Activated naive CD4-positive, alpha-beta T cell treated with anti-CD3 and anti-CD28 coated beads for 36 hours (primary cell): Measurements from ENCODE around the gene PEX11B. TPM values are rescaled to one million over a fixed set of nuclear protein-coding genes. Genes with fewer than 3 reads are reported as not detected.

ENCODE experiments used
- CTCF ChIA-PET: fragments of 350-600 bp; sonication (Branson Sonifier 250); formaldehyde crosslinking; loops from one replicate; lab custom pipeline; 2021; ENCODE audit warnings: antibody characterized with exemption; lab: Charles Lee
- DNase-seq: peaks from one replicate; pipeline ENCODE4 v3.0.0-alpha.2; 2020
- H3K27ac Mint-ChIP-seq: one replicate; pipeline ENCODE4 v1.8.0; 2021; ENCODE audit warnings: mild to moderate bottlenecking, mixed read lengths
- H3K27me3 Mint-ChIP-seq: one replicate; pipeline ENCODE4 v1.8.0; 2021; ENCODE audit warnings: low read depth, mixed read lengths
- H3K36me3 Mint-ChIP-seq: one replicate; pipeline ENCODE4 v1.8.0; 2021; ENCODE audit warnings: low read depth, mixed read lengths
- H3K4me1 Mint-ChIP-seq: one replicate; pipeline ENCODE4 v1.8.0; 2021; ENCODE audit warnings: low read depth, mixed read lengths
- H3K4me3 Mint-ChIP-seq: one replicate; pipeline ENCODE4 v1.8.0; 2021; ENCODE audit warnings: mild to moderate bottlenecking, moderate library complexity, mixed read lengths
- H3K9me3 Mint-ChIP-seq: one replicate; pipeline ENCODE4 v1.8.0; 2021; ENCODE audit warnings: mixed read lengths
- intact Hi-C: fragments of 100-400 bp; cut with micrococcal nuclease; formaldehyde crosslinking; loops from one replicate; pipeline ENCODE4 v1.15.1; 2023
- total RNA-seq, 2 experiments: library from RNA; stranded (reverse); gene quantifications; one replicate each; pipeline ENCODE4 v1.2.3, GENCODE V29; 2021

Gene PEX11B
- total RNA-seq, 2 experiments from 2014 or later, result 18.0 to 19.0 TPM

GRCh38 chr1:145884675-145885074, 33.8 kb downstream of the PEX11B start:
- Mint-ChIP-seq H3K36me3 (no peaks in the 10 kb centered on the region), H3K27me3 (peaks cover 16% of the 10 kb centered on the region), H3K4me3 (peak overlapping the region; percentile 79), H3K4me1 (peaks cover 14% of the 10 kb centered on the region), H3K9me3 (no peaks in the 10 kb centered on the region), H3K27ac (no peak overlapping the region)
- CTCF ChIA-PET, result interaction anchor here (1.3 to 4.5 kb wide), 2 partner anchors 12 to 39 kb away, joined by 4 to 18 read pairs; partner anchors contain the start of gene NUDT17
- no peak for DNase-seq
- intact Hi-C loops, result loop anchor here (2.0 kb wide), 1 partner anchor 26 kb away; the partner anchor contains the start of gene PIAS3

- intact Hi-C loops, result no loop called here
- H3K4me3 Mint-ChIP-seq, result no peak overlapping the region
- peaks cover 1% of the 10 kb centered on the region for H3K4me1 Mint-ChIP-seq
These were observed 38.7 kb downstream of the PEX11B start for GRCh38 chr1:145879775-145880174.

GRCh38 chr1:145878724-145879123, 39.8 kb downstream of the PEX11B start:
- no peaks in the 10 kb centered on the region for H3K36me3 Mint-ChIP-seq
- CTCF ChIA-PET, result interaction anchor here (1.1 to 6.2 kb wide), 4 partner anchors 14 to 154 kb away, joined by 3 to 38 read pairs (median 14); partner anchors contain the start of gene NUDT17
- no peak overlapping the region for H3K4me3 Mint-ChIP-seq
- H3K27me3 Mint-ChIP-seq, result peaks cover 7% of the 10 kb centered on the region
- intact Hi-C loops, result no loop called here
- H3K9me3 Mint-ChIP-seq, result no peaks in the 10 kb centered on the region
- H3K4me1 Mint-ChIP-seq, result no peaks in the 10 kb centered on the region
- DNase-seq, result no peak
- no peak overlapping the region for H3K27ac Mint-ChIP-seq

More at GRCh38 chr1:145879775-145880174, 38.7 kb downstream of the PEX11B start:
- Mint-ChIP-seq H3K9me3 (no peaks in the 10 kb centered on the region), H3K27ac (no peak overlapping the region), H3K27me3 (peaks cover 12% of the 10 kb centered on the region), H3K36me3 (no peaks in the 10 kb centered on the region)
- no peak for DNase-seq
- CTCF ChIA-PET, result interaction anchor here (1.1 to 6.2 kb wide), 3 partner anchors 13 to 34 kb away, joined by 3 to 38 read pairs (median 23); partner anchors contain the start of gene NUDT17

GRCh38 chr1:145877923-145878486, 40.5 kb downstream of the PEX11B start:
- no peaks in the 10 kb centered on the region for H3K4me1 Mint-ChIP-seq
- no peak for DNase-seq
- no peak overlapping the region for H3K4me3 Mint-ChIP-seq
- H3K9me3 Mint-ChIP-seq, result no peaks in the 10 kb centered on the region
- intact Hi-C loops, result no loop called here
- H3K36me3 Mint-ChIP-seq, result no peaks in the 10 kb centered on the region
- peaks cover 2% of the 10 kb centered on the region for H3K27me3 Mint-ChIP-seq
- CTCF ChIA-PET, result interaction anchor here (1.5 to 6.2 kb wide), 2 partner anchors 32 to 154 kb away, joined by 4 to 38 read pairs; partner anchors contain the start of gene NUDT17
- no peak overlapping the region for H3K27ac Mint-ChIP-seq

GRCh38 chr1:145874646-145875045, 43.9 kb downstream of the PEX11B start:
- H3K4me1 Mint-ChIP-seq, result peaks cover 14% of the 10 kb centered on the region
- H3K27me3 Mint-ChIP-seq, result peaks cover 4% of the 10 kb centered on the region
- CTCF ChIA-PET, result interaction anchor here (0.8 kb wide), 1 partner anchor 137 kb away, joined by 3 read pairs; no protein-coding TSS in a partner anchor
- no peaks in the 10 kb centered on the region for H3K36me3 Mint-ChIP-seq
- H3K9me3 Mint-ChIP-seq, result no peaks in the 10 kb centered on the region
- intact Hi-C loops, result no loop called here
- H3K27ac Mint-ChIP-seq, result no peak overlapping the region
- DNase-seq, result no peak
- H3K4me3 Mint-ChIP-seq, result no peak overlapping the region

GRCh38 chr1:145871994-145872924, 46.3 kb downstream of the PEX11B start:
- Mint-ChIP-seq H3K4me3 (peak overlapping the region; percentile 63), H3K9me3 (no peaks in the 10 kb centered on the region), H3K4me1 (peaks cover 14% of the 10 kb centered on the region), H3K27ac (no peak overlapping the region), H3K27me3 (peaks cover 4% of the 10 kb centered on the region), H3K36me3 (no peaks in the 10 kb centered on the region)
- intact Hi-C loops, result loop anchor here (1.0 kb wide), 2 partner anchors 9 to 13 kb away; partner anchors contain the start of gene PIAS3
- CTCF ChIA-PET, result interaction anchor here (0.5 to 3.4 kb wide), 12 partner anchors 8 to 135 kb away, joined by 3 to 37 read pairs (median 3); partner anchors contain the start of genes ANKRD35, ITGA10 and NUDT17
- DNase-seq, result peak; percentile 47

GRCh38 chr1:145868232-145868631, 50.3 kb downstream of the PEX11B start:
- CTCF ChIA-PET, result interaction anchor here (0.6 to 1.3 kb wide), 4 partner anchors 24 to 159 kb away, joined by 3 to 4 read pairs (median 4); partner anchors contain the start of gene RBM8A
- Mint-ChIP-seq H3K27ac (no peak overlapping the region), H3K9me3 (no peaks in the 10 kb centered on the region), H3K27me3 (peaks cover 4% of the 10 kb centered on the region), H3K4me1 (peaks cover 14% of the 10 kb centered on the region), H3K4me3 (no peak overlapping the region), H3K36me3 (no peaks in the 10 kb centered on the region)
- DNase-seq, result no peak
- intact Hi-C loops, result no loop called here

- DNase-seq, result no peak
- CTCF ChIA-PET, result interaction anchor here (9.7 kb wide), 1 partner anchor 16 kb away, joined by 116 read pairs; the partner anchor contains the start of gene NUDT17
- H3K27me3 Mint-ChIP-seq, result no peaks in the 10 kb centered on the region
- H3K36me3 Mint-ChIP-seq, result no peaks in the 10 kb centered on the region
- H3K4me3 Mint-ChIP-seq, result no peak overlapping the region
- no peaks in the 10 kb centered on the region for H3K9me3 Mint-ChIP-seq
- intact Hi-C loops, result loop anchor here (1.0 kb wide), 1 partner anchor 9 kb away; no protein-coding TSS in a partner anchor
- no peak overlapping the region for H3K27ac Mint-ChIP-seq
- no peaks in the 10 kb centered on the region for H3K4me1 Mint-ChIP-seq
These were observed 55.1 kb downstream of the PEX11B start for GRCh38 chr1:145863282-145864018.

Other genes with a start within 250 kb of the PEX11B start
- gene PDZK1, start 211.3 kb downstream of the PEX11B start, total RNA-seq, result not detected
- not detected for gene CD160, start 199.2 kb downstream of the PEX11B start, total RNA-seq
- 1 to 10 TPM; 7.5 to 8.0 TPM for gene RNF115, start 94.6 kb downstream of the PEX11B start, total RNA-seq
- gene POLR3C, start 94.5 kb downstream of the PEX11B start, total RNA-seq, result 10 to 100 TPM; 18.8 to 19.2 TPM
- gene NUDT17, start 73.1 kb downstream of the PEX11B start, total RNA-seq, result 1 to 10 TPM; 3.2 to 3.4 TPM
- 10 to 100 TPM; 19.1 to 19.6 TPM for gene PIAS3, start 59.6 kb downstream of the PEX11B start, total RNA-seq
- gene ANKRD35, start 32.9 kb downstream of the PEX11B start, total RNA-seq, result under 1 TPM; 0.19 to 0.20 TPM
- gene ITGA10, start 8.7 kb downstream of the PEX11B start, total RNA-seq, result under 1 TPM; 0.41 to 0.54 TPM
- 100 to 1,000 TPM; 241 to 242 TPM for gene RBM8A, start 8.8 kb upstream of the PEX11B start, total RNA-seq
- gene LIX1L, start 39.3 kb upstream of the PEX11B start, total RNA-seq, result 10 to 100 TPM; 43.6 to 44.3 TPM
- gene ANKRD34A, start 45.9 kb upstream of the PEX11B start, total RNA-seq, result 1 to 10 TPM; 3.7 to 4.3 TPM
- 10 to 100 TPM; 32.0 to 34.0 TPM for gene POLR3GL, start 46.0 kb upstream of the PEX11B start, total RNA-seq
- 10 to 100 TPM; 86.0 to 91.1 TPM for gene TXNIP, start 77.9 kb upstream of the PEX11B start, total RNA-seq
- gene HJV, start 103.0 kb upstream of the PEX11B start, total RNA-seq, result not detected
- gene NBPF10, start 226.1 kb upstream of the PEX11B start, total RNA-seq, result 1 to 10 TPM; 1.3 to 1.4 TPM